Mucosa of stomach (tissue), 1 donor: Measurements from ENCODE around the gene HAGH.
"Not testable (repeated sequence)": the region's sequence is repeated elsewhere in the genome, so short reads cannot be mapped to it uniquely, and the experiment has no call there.

Experiments used
- H3K27me3 ChIP-seq: one replicate; pipeline ENCODE4 v1.7.0; 2013; ENCODE audit warnings: mild to moderate bottlenecking, low read length; ENCODE audit not compliant: control insufficient read depth, insufficient read depth
- H3K36me3 ChIP-seq: one replicate; pipeline ENCODE4 v1.7.0; 2013; ENCODE audit warnings: low read length; ENCODE audit not compliant: control insufficient read depth, insufficient read depth
- H3K4me1 ChIP-seq: one replicate; pipeline ENCODE4 v1.7.0; 2013; ENCODE audit warnings: mild to moderate bottlenecking, low read length; ENCODE audit not compliant: control insufficient read depth, insufficient read depth
- H3K4me3 ChIP-seq: one replicate; pipeline ENCODE4 v1.7.0; 2013; ENCODE audit warnings: low read length
- H3K9ac ChIP-seq: one replicate; pipeline ENCODE4 v1.7.0; 2013; ENCODE audit warnings: mild to moderate bottlenecking, low read length, moderate library complexity
- H3K9me3 ChIP-seq: one replicate; pipeline ENCODE4 v1.7.0; 2013; ENCODE audit warnings: mild to moderate bottlenecking, low read length, moderate library complexity; ENCODE audit not compliant: control insufficient read depth
- donor health status: Pancreatic carcinoma.

Gene HAGH

GRCh38 chr16:1826691-1827573 is at the start of gene HAGH, which contains the start of gene FAHD1:
TSS of gene HAGH (minus strand) at chr16:1826825. CDS start at chr16:1826787, 38 bp downstream.
TSS of gene FAHD1 (plus strand) at chr16:1827206. CDS start at chr16:1827239, 33 bp downstream.
- H3K4me3 ChIP-seq = peak within 1 kb of the TSS; percentile 80
- H3K36me3 ChIP-seq = no peaks in the 10 kb centered on the region
- H3K9me3 ChIP-seq = no peaks in the 10 kb centered on the region
- peak within 1 kb of the TSS; percentile 65 for H3K9ac ChIP-seq
- no peaks in the 10 kb centered on the region for H3K27me3 ChIP-seq
- H3K4me1 ChIP-seq = peaks cover 35% of the 10 kb centered on the region

- H3K9ac ChIP-seq, H3K9me3 ChIP-seq, H3K4me1 ChIP-seq, H3K4me3 ChIP-seq, H3K36me3 ChIP-seq: not testable (repeated sequence)
- peaks cover 19% of the 10 kb centered on the region for H3K27me3 ChIP-seq
Observed at GRCh38 chr16:1876066-1876465, 49.4 kb upstream of the HAGH start.

- Histone ChIP-seq H3K4me1 (no peaks in the 10 kb centered on the region), H3K9me3 (no peaks in the 10 kb centered on the region), H3K4me3 (no peak overlapping the region), H3K9ac (no peak overlapping the region), H3K36me3 (no peaks in the 10 kb centered on the region), H3K27me3 (peaks cover 19% of the 10 kb centered on the region)
Observed at GRCh38 chr16:1874854-1875253, 48.2 kb upstream of the HAGH start.

GRCh38 chr16:1871974-1872635 is 45.5 kb upstream of the HAGH start, which contains the start of gene MEIOB:
TSS of gene MEIOB (minus strand) at chr16:1872164. CDS start at chr16:1868175, 3,989 bp downstream.
- Histone ChIP-seq H3K27me3 (peaks cover 11% of the 10 kb centered on the region), H3K9me3 (no peaks in the 10 kb centered on the region), H3K4me3 (no peak within 1 kb of the TSS), H3K9ac (no peak within 1 kb of the TSS), H3K4me1 (no peaks in the 10 kb centered on the region), H3K36me3 (no peaks in the 10 kb centered on the region)

- Histone ChIP-seq H3K9ac (no peak overlapping the region), H3K36me3 (no peaks in the 10 kb centered on the region), H3K9me3 (no peaks in the 10 kb centered on the region), H3K4me1 (no peaks in the 10 kb centered on the region), H3K27me3 (peaks cover 11% of the 10 kb centered on the region), H3K4me3 (no peak overlapping the region)
Observed at GRCh38 chr16:1870365-1871082, 43.9 kb upstream of the HAGH start.

- Histone ChIP-seq H3K4me3 (no peak overlapping the region), H3K9me3 (no peaks in the 10 kb centered on the region), H3K36me3 (no peaks in the 10 kb centered on the region), H3K27me3 (no peaks in the 10 kb centered on the region), H3K9ac (no peak overlapping the region), H3K4me1 (no peaks in the 10 kb centered on the region)
Observed at GRCh38 chr16:1865902-1866690, 39.5 kb upstream of the HAGH start.

GRCh38 chr16:1863681-1864460 is 37.2 kb upstream of the HAGH start:
- Histone ChIP-seq H3K27me3 (peaks cover 15% of the 10 kb centered on the region), H3K9ac (no peak overlapping the region), H3K4me1 (no peaks in the 10 kb centered on the region), H3K36me3 (no peaks in the 10 kb centered on the region), H3K9me3 (no peaks in the 10 kb centered on the region), H3K4me3 (no peak overlapping the region)

GRCh38 chr16:1862394-1862793 is 35.8 kb upstream of the HAGH start:
- no peak overlapping the region for H3K9ac ChIP-seq
- H3K36me3 ChIP-seq = no peaks in the 10 kb centered on the region
- no peaks in the 10 kb centered on the region for H3K9me3 ChIP-seq
- no peak overlapping the region for H3K4me3 ChIP-seq
- peaks cover 26% of the 10 kb centered on the region for H3K27me3 ChIP-seq
- H3K4me1 ChIP-seq = no peaks in the 10 kb centered on the region

GRCh38 chr16:1861730-1862129 is 35.1 kb upstream of the HAGH start:
- H3K9ac ChIP-seq = no peak overlapping the region
- no peak overlapping the region for H3K4me3 ChIP-seq
- H3K4me1 ChIP-seq = no peaks in the 10 kb centered on the region
- peaks cover 33% of the 10 kb centered on the region for H3K27me3 ChIP-seq
- H3K36me3 ChIP-seq = no peaks in the 10 kb centered on the region
- H3K9me3 ChIP-seq = no peaks in the 10 kb centered on the region

- Histone ChIP-seq H3K9me3 (no peaks in the 10 kb centered on the region), H3K4me1 (no peaks in the 10 kb centered on the region), H3K36me3 (no peaks in the 10 kb centered on the region), H3K4me3 (no peak overlapping the region), H3K9ac (no peak overlapping the region), H3K27me3 (peaks cover 33% of the 10 kb centered on the region)
Observed at GRCh38 chr16:1859650-1860049, 33.0 kb upstream of the HAGH start.
